Measurements from ENCODE around the gene HDHD2. TPM values are rescaled to one million over a fixed set of nuclear protein-coding genes. Genes with fewer than 3 reads are reported as not detected.
"Not testable (repeated sequence)": the region's sequence is repeated elsewhere in the genome, so short reads cannot be mapped to it uniquely, and the experiment has no call there.

HDHD2 gene, protein sequence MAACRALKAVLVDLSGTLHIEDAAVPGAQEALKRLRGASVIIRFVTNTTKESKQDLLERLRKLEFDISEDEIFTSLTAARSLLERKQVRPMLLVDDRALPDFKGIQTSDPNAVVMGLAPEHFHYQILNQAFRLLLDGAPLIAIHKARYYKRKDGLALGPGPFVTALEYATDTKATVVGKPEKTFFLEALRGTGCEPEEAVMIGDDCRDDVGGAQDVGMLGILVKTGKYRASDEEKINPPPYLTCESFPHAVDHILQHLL
- total RNA-seq = 10 to 100 TPM; 46.8 to 51.0 TPM
- 10 to 100 TPM; 81.8 to 96.7 TPM for polyA plus RNA-seq (ENCODE audit: insufficient read length in 2 of 2)
- long read RNA-seq, donor 1, transcript HDHD2-206 (1 exons, 3,229 nt) = minor isoform, 7 of 52 reads
- long read RNA-seq, donor 1, transcript HDHD2-201 (7 exons, 2,212 nt) = major isoform, 20 of 52 reads
- long read RNA-seq, donor 1, transcript HDHD2-205 (7 exons, 2,224 nt) = minor isoform, 9 of 52 reads
- long read RNA-seq, donor 1, partial matches to known transcripts = 15 of 52 reads
- long read RNA-seq, donor 1, other reads (novel, unspliced or antisense) = 0 of 52 reads
- long read RNA-seq, donor 2, transcript HDHD2-201 (7 exons, 2,212 nt) = major isoform, 7 of 13 reads
- long read RNA-seq, donor 2, partial matches to known transcripts = 0 of 13 reads
- long read RNA-seq, donor 2, other reads (novel, unspliced or antisense) = 0 of 13 reads
- long read RNA-seq, donor 3, partial matches to known transcripts = 0 of 11 reads
- long read RNA-seq, donor 3, other reads (novel, unspliced or antisense) = 0 of 11 reads
- long read RNA-seq, donor 4, transcript HDHD2-205 (7 exons, 2,224 nt) = minor isoform, 6 of 24 reads
- long read RNA-seq, donor 4, transcript HDHD2-206 (1 exons, 3,229 nt) = minor isoform, 6 of 24 reads
- long read RNA-seq, donor 4, transcript HDHD2-201 (7 exons, 2,212 nt) = major isoform, 12 of 24 reads
- long read RNA-seq, donor 4, partial matches to known transcripts = 0 of 24 reads
- long read RNA-seq, donor 4, other reads (novel, unspliced or antisense) = 0 of 24 reads

DNA sequence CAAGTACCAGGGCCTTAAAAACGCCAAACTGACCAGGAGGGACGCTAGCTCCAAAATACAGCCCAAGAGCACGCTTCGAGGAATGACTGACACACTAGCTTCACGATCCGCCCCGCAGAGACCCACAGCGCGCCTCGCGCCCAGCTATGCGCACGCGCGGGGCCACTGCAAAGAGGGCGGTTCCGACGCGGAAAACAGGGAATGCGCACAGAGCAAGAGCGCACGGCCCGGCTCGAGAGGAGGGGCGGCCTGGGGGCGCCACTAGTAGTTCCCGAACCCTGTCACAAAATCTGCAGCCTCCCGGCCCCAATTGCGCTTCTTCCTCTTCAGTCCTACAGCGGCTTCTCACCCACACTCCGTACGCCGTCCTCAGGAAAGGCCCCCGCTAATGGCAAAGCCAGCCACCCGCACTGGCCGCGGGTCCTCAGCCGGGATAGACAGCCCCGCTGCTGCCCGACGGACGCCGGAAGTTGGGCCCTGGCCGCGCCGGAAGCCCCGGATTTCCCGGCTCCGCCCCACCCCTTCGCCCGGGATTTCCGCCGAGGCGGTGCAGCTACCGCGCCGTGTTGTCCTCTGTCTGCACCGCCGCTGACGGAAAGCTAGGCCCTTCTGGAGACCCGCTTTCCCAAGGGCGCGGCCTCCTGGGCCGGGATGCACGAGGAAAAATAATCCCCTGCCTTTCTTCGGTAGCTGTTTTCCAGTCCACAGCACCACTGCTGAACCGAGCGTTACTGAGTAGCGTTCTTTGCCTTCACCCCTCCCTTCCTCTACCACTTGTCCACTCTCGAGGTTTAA, at the start of gene HDHD2:
Gene HDHD2 (minus strand): TSS at position 472 of the 795 bp plus-strand sequence. CDS start 14,061 bp downstream, outside the sequence.
- WGBS (ENCODE audit: insufficient coverage) = under 1% methylated on average over 70 of the region's 70 CpGs
- Histone ChIP-seq H3K4me1 (ENCODE audit: control insufficient read depth, insufficient read depth, low read length) (peaks cover 9% of the 10 kb centered on the region), H3K4me3 (ENCODE audit: low read depth, low read length) (peak within 1 kb of the TSS; percentile 83), H3K36me3 (ENCODE audit: control insufficient read depth, insufficient read depth, low read length) (peaks cover 3% of the 10 kb centered on the region), H3K9me3 (ENCODE audit: control insufficient read depth, insufficient read depth, low read length) (no peaks in the 10 kb centered on the region), H3K27ac (ENCODE audit: low read depth, low read length) (peak within 1 kb of the TSS; percentile 94), H3K27me3 (ENCODE audit: control insufficient read depth, insufficient read depth, low read length) (no peaks in the 10 kb centered on the region)
- DNase-seq (ENCODE audit: low read depth in 4 of 6, low spot score in 6 of 6) = peak; percentile 66 to 96 (median 83)

DNA sequence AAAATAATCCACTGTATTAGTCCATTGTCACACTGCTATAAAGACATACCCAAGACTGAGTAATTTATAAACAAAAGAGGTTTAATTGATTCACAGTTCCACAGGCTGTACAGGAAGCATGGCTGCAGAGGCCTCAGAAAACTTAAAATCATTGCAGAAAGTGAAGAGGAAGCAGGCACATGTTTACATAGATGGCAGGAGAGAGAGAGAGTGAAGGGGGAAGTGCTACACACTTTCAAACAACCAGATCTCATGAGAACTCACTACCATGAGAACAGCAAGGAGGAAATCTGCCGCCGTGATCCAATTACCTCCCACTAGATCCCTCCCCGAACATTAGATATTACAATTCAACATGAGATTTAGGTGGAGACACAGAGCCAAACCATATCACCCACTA, 45.7 kb upstream of the HDHD2 start:
- H3K4me3 ChIP-seq (ENCODE audit: low read depth, low read length); H3K9me3 ChIP-seq (ENCODE audit: control insufficient read depth, insufficient read depth, low read length); H3K27me3 ChIP-seq (ENCODE audit: control insufficient read depth, insufficient read depth, low read length); DNase-seq (ENCODE audit: low read depth in 4 of 6, low spot score in 6 of 6); H3K36me3 ChIP-seq (ENCODE audit: control insufficient read depth, insufficient read depth, low read length); H3K4me1 ChIP-seq (ENCODE audit: control insufficient read depth, insufficient read depth, low read length); H3K27ac ChIP-seq (ENCODE audit: low read depth, low read length): not testable (repeated sequence)
- WGBS (ENCODE audit: insufficient coverage) = no CpG with 5 or more reads among the region's 3 CpGs

DNA sequence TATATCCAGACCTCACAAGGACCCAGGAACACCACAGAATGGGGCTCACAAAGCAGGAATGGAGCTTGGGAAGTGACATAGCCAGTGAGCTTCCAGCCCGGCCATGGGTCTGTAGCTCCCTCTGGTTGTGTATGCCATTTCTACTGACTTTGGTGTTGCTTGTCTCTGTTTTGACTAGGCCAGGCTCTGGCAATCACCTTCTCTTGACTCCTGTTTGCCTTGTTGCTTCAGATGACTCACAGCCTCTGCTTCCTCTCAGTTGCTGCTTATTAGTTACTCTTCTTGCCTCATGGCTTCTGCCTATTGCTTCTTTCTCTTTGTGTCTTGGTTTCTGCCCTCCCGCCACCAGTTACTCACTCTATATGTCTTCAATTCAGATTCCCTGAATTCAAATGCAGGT, 41.7 kb upstream of the HDHD2 start:
- Histone ChIP-seq H3K27ac (ENCODE audit: low read depth, low read length) (no peak overlapping the region), H3K9me3 (ENCODE audit: control insufficient read depth, insufficient read depth, low read length) (no peaks in the 10 kb centered on the region), H3K4me3 (ENCODE audit: low read depth, low read length) (no peak overlapping the region), H3K36me3 (ENCODE audit: control insufficient read depth, insufficient read depth, low read length) (no peaks in the 10 kb centered on the region), H3K4me1 (ENCODE audit: control insufficient read depth, insufficient read depth, low read length) (no peaks in the 10 kb centered on the region), H3K27me3 (ENCODE audit: control insufficient read depth, insufficient read depth, low read length) (no peaks in the 10 kb centered on the region)
- DNase-seq (ENCODE audit: low read depth in 4 of 6, low spot score in 6 of 6) = no peak
- 100% methylated on average over 1 of the region's 2 CpGs for WGBS (ENCODE audit: insufficient coverage)

DNA sequence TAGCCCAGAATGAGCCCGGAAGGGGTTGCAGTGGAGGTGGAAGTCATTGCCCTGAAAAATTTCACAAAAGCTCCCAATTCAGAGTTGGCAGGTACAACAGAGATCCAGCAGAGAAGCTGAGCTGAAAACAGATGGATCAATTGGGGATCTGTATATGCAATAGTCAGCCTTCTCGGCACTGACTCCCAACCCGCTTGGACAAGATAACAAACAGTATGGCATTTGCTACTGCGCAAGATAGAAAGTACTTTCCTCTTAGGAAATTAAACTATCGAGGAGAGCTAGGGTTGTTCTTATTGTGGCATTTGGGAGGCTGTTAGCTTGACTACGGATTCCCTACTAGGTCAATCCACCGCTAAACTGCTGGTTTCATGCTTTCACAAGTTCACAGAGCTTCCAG, 37.4 kb upstream of the HDHD2 start:
- no peak for DNase-seq (ENCODE audit: low read depth in 4 of 6, low spot score in 6 of 6)
- Histone ChIP-seq H3K27ac (ENCODE audit: low read depth, low read length) (no peak overlapping the region), H3K27me3 (ENCODE audit: control insufficient read depth, insufficient read depth, low read length) (no peaks in the 10 kb centered on the region), H3K9me3 (ENCODE audit: control insufficient read depth, insufficient read depth, low read length) (peaks cover 3% of the 10 kb centered on the region), H3K4me3 (ENCODE audit: low read depth, low read length) (no peak overlapping the region), H3K4me1 (ENCODE audit: control insufficient read depth, insufficient read depth, low read length) (no peaks in the 10 kb centered on the region), H3K36me3 (ENCODE audit: control insufficient read depth, insufficient read depth, low read length) (no peaks in the 10 kb centered on the region)
- 94% methylated on average over 2 of the region's 7 CpGs for WGBS (ENCODE audit: insufficient coverage)

DNA sequence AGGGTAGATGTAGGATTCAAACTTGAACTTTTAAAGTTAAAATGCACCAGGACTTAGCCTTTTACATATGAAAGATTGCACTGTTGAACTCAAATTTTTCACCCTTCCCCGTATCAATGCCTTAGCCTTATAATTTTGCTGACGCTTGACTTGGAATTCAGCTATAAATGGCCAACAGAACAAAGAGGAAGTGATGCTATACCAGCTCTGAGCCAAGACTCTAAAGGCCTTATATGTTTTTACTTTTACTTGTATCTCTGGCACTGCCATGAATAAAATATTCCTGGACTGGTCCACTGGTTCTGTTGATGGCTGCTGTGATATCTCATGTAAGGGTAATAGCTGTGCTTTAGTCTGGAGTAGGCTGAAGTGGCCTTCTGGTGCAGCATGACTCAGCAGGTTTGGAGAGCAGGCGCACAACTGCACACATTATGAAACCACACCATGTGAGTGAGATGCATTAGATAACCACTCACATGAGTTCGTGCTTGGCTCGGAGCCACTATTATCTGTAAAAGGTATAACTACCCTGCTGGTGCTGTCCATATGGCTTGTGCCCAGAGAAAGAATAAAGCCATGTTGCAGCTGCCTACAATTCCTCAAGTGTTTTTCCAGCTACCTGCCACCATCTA, 34.2 kb upstream of the HDHD2 start:
- no peaks in the 10 kb centered on the region for H3K36me3 ChIP-seq (ENCODE audit: control insufficient read depth, insufficient read depth, low read length)
- H3K27ac ChIP-seq (ENCODE audit: low read depth, low read length) = no peak overlapping the region
- H3K9me3 ChIP-seq (ENCODE audit: control insufficient read depth, insufficient read depth, low read length) = peaks cover 3% of the 10 kb centered on the region
- WGBS (ENCODE audit: insufficient coverage) = 97% methylated on average over 4 of the region's 5 CpGs
- no peak overlapping the region for H3K4me3 ChIP-seq (ENCODE audit: low read depth, low read length)
- peak in 1 of 6 donors; percentile 15 for DNase-seq (ENCODE audit: low read depth in 4 of 6, low spot score in 6 of 6)
- no peaks in the 10 kb centered on the region for H3K4me1 ChIP-seq (ENCODE audit: control insufficient read depth, insufficient read depth, low read length)
- H3K27me3 ChIP-seq (ENCODE audit: control insufficient read depth, insufficient read depth, low read length) = no peaks in the 10 kb centered on the region

DNA sequence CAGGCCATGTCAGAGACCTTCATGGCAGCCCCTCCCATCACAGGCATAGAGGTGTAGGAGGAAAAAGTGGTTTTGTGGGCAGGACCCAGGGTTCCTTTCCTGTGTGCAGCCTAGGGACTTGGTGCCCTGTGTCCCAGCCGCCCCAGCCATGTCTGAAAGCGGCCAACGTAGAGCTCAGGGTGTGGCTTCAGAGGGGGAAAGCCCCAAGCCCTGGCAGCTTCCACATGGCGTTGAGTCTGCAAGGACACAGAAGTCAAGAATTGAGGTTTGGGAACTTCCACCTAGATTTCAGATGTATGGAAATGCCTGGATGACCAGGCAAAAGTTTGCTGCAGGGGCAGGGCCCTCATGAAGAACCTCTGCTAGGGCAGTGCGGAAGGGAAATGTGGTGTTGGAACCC, 31.9 kb upstream of the HDHD2 start:
- WGBS (ENCODE audit: insufficient coverage) = 89% methylated on average over 5 of the region's 5 CpGs

DNA sequence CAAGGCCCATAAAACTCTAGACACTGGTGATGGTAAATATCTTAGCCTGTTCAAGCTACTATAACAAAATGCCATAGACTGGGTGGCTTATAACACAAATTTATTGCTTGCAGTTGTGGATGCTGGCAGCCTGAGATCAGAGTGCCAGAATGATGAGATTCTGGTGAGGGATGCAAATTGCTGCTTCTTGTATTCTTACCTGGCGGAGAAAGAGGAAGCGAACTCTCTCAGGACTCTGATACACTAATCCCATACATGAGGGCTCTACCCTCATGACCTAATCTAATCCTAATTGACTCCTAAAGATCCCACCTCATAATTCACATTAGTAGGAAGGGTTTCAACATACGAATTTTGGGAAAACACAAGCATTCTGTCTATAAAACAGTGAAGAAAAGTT, 30.5 kb upstream of the HDHD2 start:
- H3K9me3 ChIP-seq (ENCODE audit: control insufficient read depth, insufficient read depth, low read length) = peaks cover 3% of the 10 kb centered on the region
- peaks cover 4% of the 10 kb centered on the region for H3K4me1 ChIP-seq (ENCODE audit: control insufficient read depth, insufficient read depth, low read length)
- no peaks in the 10 kb centered on the region for H3K27me3 ChIP-seq (ENCODE audit: control insufficient read depth, insufficient read depth, low read length)
- H3K4me3 ChIP-seq (ENCODE audit: low read depth, low read length) = no peak overlapping the region
- no peak overlapping the region for H3K27ac ChIP-seq (ENCODE audit: low read depth, low read length)
- 83% methylated on average over 1 of the region's 3 CpGs for WGBS (ENCODE audit: insufficient coverage)
- DNase-seq (ENCODE audit: low read depth in 4 of 6, low spot score in 6 of 6) = no peak
- no peaks in the 10 kb centered on the region for H3K36me3 ChIP-seq (ENCODE audit: control insufficient read depth, insufficient read depth, low read length)

More for the DNA sequence above, 31.9 kb upstream of the HDHD2 start:
- H3K27ac ChIP-seq (ENCODE audit: low read depth, low read length); H3K9me3 ChIP-seq (ENCODE audit: control insufficient read depth, insufficient read depth, low read length); H3K27me3 ChIP-seq (ENCODE audit: control insufficient read depth, insufficient read depth, low read length); H3K4me3 ChIP-seq (ENCODE audit: low read depth, low read length); H3K36me3 ChIP-seq (ENCODE audit: control insufficient read depth, insufficient read depth, low read length); H3K4me1 ChIP-seq (ENCODE audit: control insufficient read depth, insufficient read depth, low read length); DNase-seq (ENCODE audit: low read depth in 4 of 6, low spot score in 6 of 6): not testable (repeated sequence)

DNA sequence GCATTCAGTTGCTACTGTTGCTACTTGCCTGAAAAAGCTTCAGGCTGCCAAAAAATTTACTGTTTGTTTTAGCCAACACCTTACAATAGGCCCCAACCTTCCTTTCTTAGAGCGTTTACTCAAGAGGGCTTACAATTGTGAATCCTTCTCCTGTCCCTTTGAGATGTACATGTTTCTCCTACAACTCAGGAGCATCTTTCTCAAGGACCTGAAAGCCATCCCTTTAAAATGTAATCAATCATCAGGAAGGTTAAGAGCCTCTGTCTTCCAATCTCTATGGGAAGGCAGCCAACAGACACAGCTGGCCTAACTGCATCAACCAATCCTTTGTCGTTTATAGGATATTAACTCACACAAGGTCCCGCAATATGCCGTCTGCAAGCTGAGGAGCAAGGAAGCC, 29.2 kb upstream of the HDHD2 start:
- Histone ChIP-seq H3K27ac (ENCODE audit: low read depth, low read length) (no peak overlapping the region), H3K27me3 (ENCODE audit: control insufficient read depth, insufficient read depth, low read length) (no peaks in the 10 kb centered on the region), H3K4me1 (ENCODE audit: control insufficient read depth, insufficient read depth, low read length) (peaks cover 5% of the 10 kb centered on the region), H3K9me3 (ENCODE audit: control insufficient read depth, insufficient read depth, low read length) (no peaks in the 10 kb centered on the region), H3K36me3 (ENCODE audit: control insufficient read depth, insufficient read depth, low read length) (no peaks in the 10 kb centered on the region), H3K4me3 (ENCODE audit: low read depth, low read length) (no peak overlapping the region)
- WGBS (ENCODE audit: insufficient coverage) = 19% methylated on average over 4 of the region's 4 CpGs
- peak in 3 of 6 donors; percentile 9 to 73 (median 61) for DNase-seq (ENCODE audit: low read depth in 4 of 6, low spot score in 6 of 6)

Data from spinal cord (tissue), 10 donors.